Neural progenitor cell (in vitro differentiated cells): ENCODE measurements around the gene PPM1B. TPM values are rescaled to one million over a fixed set of nuclear protein-coding genes. Genes with fewer than 3 reads are reported as not detected.

Source experiments
- DNase-seq: peaks from one replicate; pipeline ENCODE4 v3.0.0-alpha.2; 2016; ENCODE audit warnings: low spot score
- H2AFZ ChIP-seq: fragments of 200-600 bp; sonication (generic); replicated peaks from 2 replicates; pipeline ENCODE4 v1.6.1; 2016; ENCODE audit warnings: antibody characterized with exemption
- H3F3A ChIP-seq: fragments of 200-600 bp; sonication (generic); 2 replicates; pipeline ENCODE4 v1.6.1; 2016; ENCODE audit warnings: antibody characterized with exemption, low read depth
- H3K27ac ChIP-seq: fragments of 200-600 bp; sonication (generic); 2 replicates; pipeline ENCODE4 v1.5.1; 2016; ENCODE audit warnings: mild to moderate bottlenecking
- H3K27me3 ChIP-seq: fragments of 200-600 bp; sonication (generic); 2 replicates; pipeline ENCODE4 v1.6.1; 2016; ENCODE audit warnings: mild to moderate bottlenecking, moderate library complexity
- H3K36me3 ChIP-seq: fragments of 200-600 bp; sonication (generic); 2 replicates; pipeline ENCODE4 v1.5.1; 2016
- H3K4me1 ChIP-seq: fragments of 200-600 bp; sonication (generic); 2 replicates; pipeline ENCODE4 v1.6.1; 2016; ENCODE audit warnings: mixed run types
- H3K4me2 ChIP-seq: fragments of 200-600 bp; sonication (generic); 2 replicates; pipeline ENCODE4 v1.6.1; 2016
- H3K4me3 ChIP-seq: fragments of 200-600 bp; sonication (generic); 2 replicates; pipeline ENCODE4 v1.5.1; 2016
- H3K79me2 ChIP-seq: fragments of 200-600 bp; sonication (generic); 2 replicates; pipeline ENCODE4 v1.6.1; 2016; ENCODE audit warnings: low read depth
- H3K9ac ChIP-seq: fragments of 200-600 bp; sonication (generic); 2 replicates; pipeline ENCODE4 v1.6.1; 2016
- H3K9me3 ChIP-seq: fragments of 200-600 bp; sonication (generic); 2 replicates; pipeline ENCODE4 v1.5.1; 2016; ENCODE audit warnings: low read depth
- H4K20me1 ChIP-seq: fragments of 200-600 bp; sonication (generic); 2 replicates; pipeline ENCODE4 v1.6.1; 2016; ENCODE audit warnings: low read depth
- H3K27ac Mint-ChIP-seq: 3 replicates; pipeline ENCODE4 v1.8.0; 2021; ENCODE audit warnings: mixed read lengths
- H3K27me3 Mint-ChIP-seq: 2 replicates; pipeline ENCODE4 v1.8.0; 2022; ENCODE audit warnings: low read depth, mild to moderate bottlenecking, inconsistent platforms, moderate library complexity, mixed read lengths; ENCODE audit not compliant: insufficient read depth
- H3K36me3 Mint-ChIP-seq: 3 replicates; pipeline ENCODE4 v1.8.0; 2021; ENCODE audit warnings: mixed read lengths
- H3K4me1 Mint-ChIP-seq: 3 replicates; pipeline ENCODE4 v1.8.0; 2021; ENCODE audit warnings: mixed read lengths
- H3K4me3 Mint-ChIP-seq: 3 replicates; pipeline ENCODE4 v1.8.0; 2021; ENCODE audit warnings: mild to moderate bottlenecking, moderate library complexity, mixed read lengths
- H3K9me3 Mint-ChIP-seq: 3 replicates; pipeline ENCODE4 v1.8.0; 2020; ENCODE audit warnings: mixed read lengths
- EZH2 ChIP-seq: fragments of 200-600 bp; sonication (generic); IDR thresholded peaks from 2 replicates; pipeline ENCODE4 v1.6.1; 2017; ENCODE audit warnings: antibody characterized with exemption, mild to moderate bottlenecking, moderate library complexity
- EZH2phosphoT487 ChIP-seq: fragments of 200-600 bp; sonication (generic); IDR thresholded peaks from 2 replicates; pipeline ENCODE4 v1.6.1; 2017; ENCODE audit warnings: antibody characterized with exemption
- total RNA-seq: library from RNA; depleted of rRNA; stranded (reverse); fragments of >200 nt; gene quantifications from 2 replicates; pipeline ENCODE4 v1.2.3, GENCODE V29; 2015; ENCODE audit warnings: low replicate concordance
- TF ChIP-seq, protein P1 (sequence below): fragments of 200-600 bp; sonication (generic); IDR thresholded peaks from 2 replicates; pipeline ENCODE4 v1.5.1; 2017; ENCODE audit warnings: antibody characterized with exemption, mild to moderate bottlenecking

Gene PPM1B
- total RNA-seq, 1 donor from 2014 or later, result 86.6 TPM

DNA sequence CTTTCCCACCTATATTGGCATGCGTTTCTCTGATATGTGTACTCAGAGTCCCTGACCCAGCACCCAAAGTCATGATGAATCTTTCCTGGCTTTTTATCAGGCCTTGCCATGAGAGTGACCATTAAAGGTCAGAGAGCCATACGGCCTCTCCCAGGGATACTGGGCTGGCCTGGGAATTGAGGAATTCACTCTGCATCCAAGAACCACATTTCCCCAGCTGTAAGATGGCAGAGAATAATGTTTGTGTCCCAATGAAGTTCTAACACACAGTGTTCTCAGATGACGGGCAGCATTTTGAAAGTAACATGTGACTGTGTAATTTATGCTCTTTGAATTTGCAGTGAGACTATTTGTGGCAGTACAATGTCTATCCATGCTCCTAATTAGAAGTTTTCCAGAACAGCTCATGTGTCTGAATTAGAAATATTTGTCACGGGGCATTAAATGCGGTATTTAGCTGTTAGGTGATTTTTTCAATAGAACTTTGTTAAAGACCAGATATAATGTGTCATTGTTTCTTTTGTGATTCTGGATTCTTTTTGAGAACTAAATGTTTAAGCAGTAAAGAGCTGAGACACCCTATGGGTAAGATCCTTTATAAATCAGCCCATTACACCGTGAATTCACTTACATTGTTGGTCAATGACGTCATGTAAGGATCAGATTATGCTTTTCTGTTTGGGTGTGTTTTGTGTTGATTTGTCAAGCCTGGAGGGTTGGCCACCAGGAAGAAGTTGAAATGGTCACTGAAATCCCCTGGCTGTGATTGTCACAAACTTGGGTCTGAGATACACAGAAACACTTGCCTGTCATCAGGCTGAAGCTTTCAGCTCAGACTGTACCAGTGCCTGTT is 99.3 kb downstream of the PPM1B start:
- H3K4me2 ChIP-seq, result peak overlapping the region; percentile 14
- H3K27ac ChIP-seq, result peak overlapping the region; percentile 46

GRCh38 chr2:44269831-44270230 is 101.2 kb downstream of the PPM1B start:
- Histone ChIP-seq H3K79me2 (no peaks in the 10 kb centered on the region), H3K9ac (no peak overlapping the region), H3K36me3 (no peaks in the 10 kb centered on the region), H3K27ac (no peak overlapping the region), H3K27me3 (no peaks in the 10 kb centered on the region), H3K9me3 (no peaks in the 10 kb centered on the region), H3K4me3 (no peak overlapping the region), H2AFZ (no peak overlapping the region), H3K4me2 (no peak overlapping the region), H3F3A (peaks cover 3% of the 10 kb centered on the region), H4K20me1 (no peaks in the 10 kb centered on the region), H3K4me1 (peaks cover 14% of the 10 kb centered on the region)
- no peak overlapping the region for H3K4me3 Mint-ChIP-seq
- no peaks in the 10 kb centered on the region for H3K36me3 Mint-ChIP-seq
- TF ChIP-seq EZH2phosphoT487, result no peak
- no peak for TF ChIP-seq EZH2
- TF ChIP-seq, protein P1, sequence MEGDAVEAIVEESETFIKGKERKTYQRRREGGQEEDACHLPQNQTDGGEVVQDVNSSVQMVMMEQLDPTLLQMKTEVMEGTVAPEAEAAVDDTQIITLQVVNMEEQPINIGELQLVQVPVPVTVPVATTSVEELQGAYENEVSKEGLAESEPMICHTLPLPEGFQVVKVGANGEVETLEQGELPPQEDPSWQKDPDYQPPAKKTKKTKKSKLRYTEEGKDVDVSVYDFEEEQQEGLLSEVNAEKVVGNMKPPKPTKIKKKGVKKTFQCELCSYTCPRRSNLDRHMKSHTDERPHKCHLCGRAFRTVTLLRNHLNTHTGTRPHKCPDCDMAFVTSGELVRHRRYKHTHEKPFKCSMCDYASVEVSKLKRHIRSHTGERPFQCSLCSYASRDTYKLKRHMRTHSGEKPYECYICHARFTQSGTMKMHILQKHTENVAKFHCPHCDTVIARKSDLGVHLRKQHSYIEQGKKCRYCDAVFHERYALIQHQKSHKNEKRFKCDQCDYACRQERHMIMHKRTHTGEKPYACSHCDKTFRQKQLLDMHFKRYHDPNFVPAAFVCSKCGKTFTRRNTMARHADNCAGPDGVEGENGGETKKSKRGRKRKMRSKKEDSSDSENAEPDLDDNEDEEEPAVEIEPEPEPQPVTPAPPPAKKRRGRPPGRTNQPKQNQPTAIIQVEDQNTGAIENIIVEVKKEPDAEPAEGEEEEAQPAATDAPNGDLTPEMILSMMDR, result no peak
- H3K9me3 Mint-ChIP-seq, result no peaks in the 10 kb centered on the region
- H3K27ac Mint-ChIP-seq, result no peak overlapping the region
- H3K4me1 Mint-ChIP-seq, result peaks cover 15% of the 10 kb centered on the region
- H3K27me3 Mint-ChIP-seq, result no peaks in the 10 kb centered on the region
- DNase-seq, result no peak

More for the DNA sequence above, 99.3 kb downstream of the PPM1B start:
- H3K4me3 ChIP-seq, result no peak overlapping the region
- no peaks in the 10 kb centered on the region for H3K79me2 ChIP-seq
- TF ChIP-seq, protein P1, result no peak
- H3K36me3 ChIP-seq, result no peaks in the 10 kb centered on the region
- DNase-seq, result peak; percentile 26
- H2AFZ ChIP-seq, result peak overlapping the region; percentile 14
- H3F3A ChIP-seq, result peaks cover 3% of the 10 kb centered on the region
- H3K4me3 Mint-ChIP-seq, result no peak overlapping the region
- H3K4me1 ChIP-seq, result peaks cover 14% of the 10 kb centered on the region
- H3K9me3 Mint-ChIP-seq, result no peaks in the 10 kb centered on the region
- peaks cover 15% of the 10 kb centered on the region for H3K4me1 Mint-ChIP-seq
- H4K20me1 ChIP-seq, result no peaks in the 10 kb centered on the region
- no peak overlapping the region for H3K9ac ChIP-seq
- H3K9me3 ChIP-seq, result no peaks in the 10 kb centered on the region
- peak overlapping the region; percentile 86 for H3K27ac Mint-ChIP-seq
- no peaks in the 10 kb centered on the region for H3K27me3 Mint-ChIP-seq
- H3K36me3 Mint-ChIP-seq, result no peaks in the 10 kb centered on the region
- H3K27me3 ChIP-seq, result no peaks in the 10 kb centered on the region

- H3K4me3 ChIP-seq, result no peak overlapping the region
- H3K4me3 Mint-ChIP-seq, result no peak overlapping the region
- no peaks in the 10 kb centered on the region for H3K79me2 ChIP-seq
- no peaks in the 10 kb centered on the region for H3K36me3 ChIP-seq
- DNase-seq, result no peak
- TF ChIP-seq, protein P1, result no peak
- TF ChIP-seq EZH2phosphoT487 (no peak), EZH2 (no peak)
- no peaks in the 10 kb centered on the region for H3K27me3 ChIP-seq
- no peaks in the 10 kb centered on the region for H3K36me3 Mint-ChIP-seq
- no peaks in the 10 kb centered on the region for H3K27me3 Mint-ChIP-seq
- peaks cover 14% of the 10 kb centered on the region for H3K4me1 ChIP-seq
- H3K9me3 ChIP-seq, result no peaks in the 10 kb centered on the region
- no peak overlapping the region for H3K9ac ChIP-seq
- H3K27ac Mint-ChIP-seq, result no peak overlapping the region
- H2AFZ ChIP-seq, result no peak overlapping the region
- H4K20me1 ChIP-seq, result no peaks in the 10 kb centered on the region
- H3K4me1 Mint-ChIP-seq, result peaks cover 15% of the 10 kb centered on the region
- no peak overlapping the region for H3K27ac ChIP-seq
- no peaks in the 10 kb centered on the region for H3K9me3 Mint-ChIP-seq
- H3F3A ChIP-seq, result peaks cover 3% of the 10 kb centered on the region
- H3K4me2 ChIP-seq, result no peak overlapping the region
Observed at GRCh38 chr2:44271296-44271695, 102.6 kb downstream of the PPM1B start.
